ENCODE data around the gene USP17L17. TPM values are rescaled to one million over a fixed set of nuclear protein-coding genes. Genes with fewer than 3 reads are reported as not detected.
"Not testable (repeated sequence)": the region's sequence is repeated elsewhere in the genome, so short reads cannot be mapped to it uniquely, and the experiment has no call there.

Gene USP17L17
- total RNA-seq, 1 donor from 2014 or later = not detected

DNA sequence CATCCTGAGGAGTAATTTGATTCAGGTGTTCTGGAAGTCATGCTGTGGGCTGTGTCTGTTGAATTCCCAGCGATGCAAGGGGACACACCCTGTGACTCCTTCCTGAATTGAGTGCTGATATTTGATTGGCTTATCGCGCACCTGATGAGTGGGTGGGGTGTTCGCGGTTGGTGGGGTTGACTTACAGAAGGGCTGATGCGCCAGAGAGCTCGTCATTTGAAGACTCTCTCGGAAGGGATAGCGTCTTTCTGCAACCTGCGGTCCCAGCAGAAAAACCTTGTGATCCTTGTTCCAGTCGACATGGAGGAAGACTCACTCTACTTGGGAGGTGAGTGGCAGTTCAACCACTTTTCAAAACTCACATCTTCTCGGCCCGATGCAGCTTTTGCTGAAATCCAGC lies 18.9 kb downstream of the USP17L17 start, which contains the start of gene USP17L21:
Gene USP17L21 (plus strand): TSS at position 301 of the 400 bp plus-strand sequence. CDS start 0 bp downstream, at position 301.
- H3K4me1 Mint-ChIP-seq (ENCODE audit: low read depth); H3K4me3 Mint-ChIP-seq (ENCODE audit: unreplicated experiment): not testable (repeated sequence)

DNA sequence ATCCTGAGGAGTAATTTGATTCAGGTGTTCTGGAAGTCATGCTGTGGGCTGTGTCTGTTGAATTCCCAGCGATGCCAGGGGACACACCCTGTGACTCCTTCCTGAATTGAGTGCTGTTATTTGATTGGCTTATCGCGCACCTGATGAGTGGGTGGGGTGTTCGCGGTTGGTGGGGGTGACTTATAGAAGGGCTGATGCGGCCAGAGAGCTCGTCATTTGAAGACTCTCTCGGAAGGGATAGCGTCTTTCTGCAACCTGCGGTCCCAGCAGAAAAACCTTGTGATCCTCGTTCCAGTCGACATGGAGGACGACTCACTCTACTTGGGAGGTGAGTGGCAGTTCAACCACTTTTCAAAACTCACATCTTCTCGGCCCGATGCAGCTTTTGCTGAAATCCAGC lies 23.6 kb downstream of the USP17L17 start, which contains the start of gene USP17L22:
Gene USP17L22 (plus strand): TSS at position 301 of the 400 bp plus-strand sequence. CDS start 0 bp downstream, at position 301.
- H3K9me3 Mint-ChIP-seq (ENCODE audit: low read depth); H3K4me3 Mint-ChIP-seq (ENCODE audit: unreplicated experiment); H3K27ac Mint-ChIP-seq (ENCODE audit: unreplicated experiment); DNase-seq (ENCODE audit: low spot score); H3K27me3 Mint-ChIP-seq (ENCODE audit: low read depth); H3K4me1 Mint-ChIP-seq (ENCODE audit: low read depth); H3K36me3 Mint-ChIP-seq (ENCODE audit: low read depth): not testable (repeated sequence)

More for the DNA sequence above, 18.9 kb downstream of the USP17L17 start, which contains the start of gene USP17L21:
- not testable (repeated sequence) for DNase-seq (ENCODE audit: low spot score); H3K27ac Mint-ChIP-seq (ENCODE audit: unreplicated experiment); H3K36me3 Mint-ChIP-seq (ENCODE audit: low read depth); H3K9me3 Mint-ChIP-seq (ENCODE audit: low read depth); H3K27me3 Mint-ChIP-seq (ENCODE audit: low read depth)

DNA sequence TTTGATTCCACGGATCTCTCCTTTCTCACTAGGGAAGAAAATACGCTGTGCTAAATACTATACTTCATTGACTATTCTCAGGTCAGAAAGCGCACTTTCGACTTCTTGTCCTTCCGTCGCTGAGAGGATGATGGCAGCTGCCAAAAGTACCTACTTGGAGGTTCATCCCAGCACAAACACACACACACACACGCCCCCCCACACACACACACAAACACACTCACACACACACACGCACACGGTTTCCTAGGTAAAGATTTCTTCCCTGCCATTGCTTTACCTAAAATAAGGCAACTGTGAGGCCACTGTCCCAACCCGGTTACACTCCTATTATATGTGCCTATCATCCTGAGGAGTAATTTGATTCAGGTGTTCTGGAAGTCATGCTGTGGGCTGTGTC lies 28.0 kb downstream of the USP17L17 start:
- not testable (repeated sequence) for H3K27me3 Mint-ChIP-seq (ENCODE audit: low read depth); H3K4me1 Mint-ChIP-seq (ENCODE audit: low read depth); H3K9me3 Mint-ChIP-seq (ENCODE audit: low read depth); H3K36me3 Mint-ChIP-seq (ENCODE audit: low read depth); H3K4me3 Mint-ChIP-seq (ENCODE audit: unreplicated experiment); H3K27ac Mint-ChIP-seq (ENCODE audit: unreplicated experiment)
- peak; percentile 99 for DNase-seq (ENCODE audit: low spot score)

Other genes starting within 250 kb of the USP17L17 start
- gene FAM90A26, start 73.5 kb upstream of the USP17L17 start, total RNA-seq = not detected in 3 replicates
- not detected in 3 replicates for gene USP17L10, start 33.2 kb upstream of the USP17L17 start, total RNA-seq
- not detected in 3 replicates for gene USP17L11, start 28.5 kb upstream of the USP17L17 start, total RNA-seq
- gene USP17L12, start 23.7 kb upstream of the USP17L17 start, total RNA-seq = not detected in 3 replicates
- gene USP17L13, start 19.0 kb upstream of the USP17L17 start, total RNA-seq = not detected in 3 replicates
- gene USP17L15, start 9.5 kb upstream of the USP17L17 start, total RNA-seq = not detected in 3 replicates
- gene USP17L18, start 4.8 kb downstream of the USP17L17 start, total RNA-seq = not detected in 3 replicates
- not detected in 3 replicates for gene USP17L19, start 9.5 kb downstream of the USP17L17 start, total RNA-seq
- not detected in 3 replicates for gene USP17L20, start 14.2 kb downstream of the USP17L17 start, total RNA-seq
- not detected in 3 replicates for gene USP17L21, start 19.0 kb downstream of the USP17L17 start, total RNA-seq
- not detected in 3 replicates for gene USP17L22, start 23.7 kb downstream of the USP17L17 start, total RNA-seq
- gene USP17L24, start 81.3 kb downstream of the USP17L17 start, total RNA-seq = not detected in 3 replicates
- gene USP17L25, start 86.0 kb downstream of the USP17L17 start, total RNA-seq = not detected in 3 replicates
- gene USP17L26, start 90.8 kb downstream of the USP17L17 start, total RNA-seq = not detected in 3 replicates
- not detected in 3 replicates for gene USP17L5, start 95.5 kb downstream of the USP17L17 start, total RNA-seq
- not detected in 3 replicates for gene USP17L27, start 100.3 kb downstream of the USP17L17 start, total RNA-seq
- gene USP17L28, start 105.0 kb downstream of the USP17L17 start, total RNA-seq = not detected in 3 replicates
- gene USP17L29, start 109.8 kb downstream of the USP17L17 start, total RNA-seq = not detected in 3 replicates
- not detected in 3 replicates for gene USP17L30, start 119.2 kb downstream of the USP17L17 start, total RNA-seq
- gene DEFB131A, start 200.5 kb downstream of the USP17L17 start, total RNA-seq = not detected in 3 replicates

Data from chondrocyte (in vitro differentiated cells).